Astrocyte of the spinal cord (primary cell): ENCODE measurements around the gene FCRLB.
"Not testable (repeated sequence)": the region's sequence is repeated elsewhere in the genome, so short reads cannot be mapped to it uniquely, and the experiment has no call there.

Source experiments
- DNase-seq: peaks from one replicate; pipeline ENCODE4 v3.0.0; 2011; ENCODE audit warnings: low read depth, low spot score
- H3K4me3 ChIP-seq: 2 replicates; pipeline ENCODE4 v1.5.1; 2011; ENCODE audit warnings: low read depth, mild to moderate bottlenecking, low read length, moderate library complexity
- CTCF ChIP-seq: IDR thresholded peaks from 2 replicates; pipeline ENCODE4 v1.5.1; 2012; ENCODE audit warnings: low read depth, mild to moderate bottlenecking, low read length, inconsistent platforms
- in situ Hi-C: cut with HindIII; loops from 2 replicates; pipeline ENCODE4 v1.10.0; 2017; ENCODE audit warnings: low sequenced_read_pairs

Gene FCRLB

GRCh38 chr1:161681879-161682278 is 39.5 kb upstream of the FCRLB start:
- TF ChIP-seq CTCF, result no peak
- DNase-seq, result no peak
- in situ Hi-C loops, result no loop called here
- H3K4me3 ChIP-seq, result no peak overlapping the region

GRCh38 chr1:161688946-161689345 is 32.4 kb upstream of the FCRLB start:
- no peak for TF ChIP-seq CTCF
- no peak for DNase-seq
- in situ Hi-C loops, result no loop called here
- no peak overlapping the region for H3K4me3 ChIP-seq

GRCh38 chr1:161691846-161692245 is 29.5 kb upstream of the FCRLB start:
- TF ChIP-seq CTCF, result no peak
- in situ Hi-C loops, result no loop called here
- DNase-seq, result no peak
- H3K4me3 ChIP-seq, result no peak overlapping the region

GRCh38 chr1:161693020-161693712 is 28.2 kb upstream of the FCRLB start:
- H3K4me3 ChIP-seq, DNase-seq, in situ Hi-C loops: not testable (repeated sequence)

- DNase-seq, H3K4me3 ChIP-seq, in situ Hi-C loops: not testable (repeated sequence)
Measured at GRCh38 chr1:161698302-161698701, 23.0 kb upstream of the FCRLB start.

GRCh38 chr1:161702250-161702649 is 19.1 kb upstream of the FCRLB start:
- in situ Hi-C loops, result no loop called here
- no peak for DNase-seq
- no peak overlapping the region for H3K4me3 ChIP-seq
- no peak for TF ChIP-seq CTCF

- TF ChIP-seq CTCF, result no peak
- H3K4me3 ChIP-seq, result no peak overlapping the region
- DNase-seq, result no peak
Measured at GRCh38 chr1:161705537-161705936, 15.8 kb upstream of the FCRLB start.

GRCh38 chr1:161706113-161706481 is 15.2 kb upstream of the FCRLB start:
- in situ Hi-C loops, result no loop called here
- no peak overlapping the region for H3K4me3 ChIP-seq
- no peak for DNase-seq
- TF ChIP-seq CTCF, result no peak

More at GRCh38 chr1:161705537-161705936, 15.8 kb upstream of the FCRLB start:
- in situ Hi-C loops, result no loop called here
